Osteoblast (primary cell): ENCODE data around the gene FNDC11. TPM values are rescaled to one million over a fixed set of nuclear protein-coding genes. Genes with fewer than 3 reads are reported as not detected.
A peak's percentile ranks its signal among the peaks of the same experiment; 100 is the strongest.

Experiments
- DNase-seq: peaks from one replicate; pipeline ENCODE4 v3.0.0; 2011; ENCODE audit warnings: low spot score, mixed read lengths; ENCODE audit not compliant: insufficient read length; ENCODE audit errors: missing footprints
- H2AFZ ChIP-seq: 2 replicates; pipeline ENCODE4 v1.6.0; 2011; ENCODE audit warnings: mild to moderate bottlenecking, low read length
- H3K27ac ChIP-seq: 2 replicates; pipeline ENCODE4 v1.5.1; 2011; ENCODE audit warnings: mild to moderate bottlenecking, low read depth, low read length, moderate library complexity
- H3K27me3 ChIP-seq: 2 replicates; pipeline ENCODE4 v1.6.0; 2012; ENCODE audit warnings: mild to moderate bottlenecking, control low read depth, inconsistent platforms, low read length, moderate library complexity; ENCODE audit not compliant: insufficient read depth
- H3K36me3 ChIP-seq: 2 replicates; pipeline ENCODE4 v1.5.1; 2011; ENCODE audit warnings: mild to moderate bottlenecking, low read length, control low read depth, moderate library complexity; ENCODE audit not compliant: insufficient read depth
- H3K4me1 ChIP-seq: 2 replicates; pipeline ENCODE4 v1.5.1; 2011; ENCODE audit warnings: mild to moderate bottlenecking, low read length, control low read depth, moderate library complexity; ENCODE audit not compliant: insufficient read depth
- H3K4me2 ChIP-seq: 2 replicates; pipeline ENCODE4 v1.6.0; 2011; ENCODE audit warnings: mild to moderate bottlenecking, low read length; ENCODE audit not compliant: insufficient read depth
- H3K4me3 ChIP-seq: fragments of 200-600 bp; sonication (generic); 3 replicates; pipeline ENCODE4 v1.5.1; 2012; ENCODE audit warnings: mild to moderate bottlenecking, low read length, inconsistent platforms; ENCODE audit not compliant: insufficient read depth
- H3K79me2 ChIP-seq: 2 replicates; pipeline ENCODE4 v1.6.0; 2012; ENCODE audit warnings: mild to moderate bottlenecking, low read length, control low read depth, inconsistent platforms; ENCODE audit not compliant: insufficient read depth
- H3K9me3 ChIP-seq: 2 replicates; pipeline ENCODE4 v1.5.1; 2011; ENCODE audit warnings: low read depth, low read length, control low read depth
- H4K20me1 ChIP-seq: 2 replicates; pipeline ENCODE4 v1.6.0; 2012; ENCODE audit warnings: mild to moderate bottlenecking, low read length, control low read depth; ENCODE audit not compliant: insufficient read depth
- CTCF ChIP-seq: IDR thresholded peaks from 2 replicates; pipeline ENCODE4 v1.5.1; 2011; ENCODE audit warnings: mild to moderate bottlenecking, low read depth, low read length, moderate library complexity; ENCODE audit errors: extremely low read depth
- total RNA-seq: library from RNA; depleted of rRNA; stranded (reverse); fragments of >200 nt; gene quantifications from 2 replicates; pipeline ENCODE4 v1.2.3, GENCODE V29; 2012

FNDC11 gene
- total RNA-seq, 1 donor, result not detected

- Histone ChIP-seq H2AFZ (no peak overlapping the region), H3K27me3 (peaks cover 10% of the 10 kb centered on the region), H3K9me3 (no peaks in the 10 kb centered on the region), H3K27ac (no peak overlapping the region), H3K79me2 (no peaks in the 10 kb centered on the region), H3K4me2 (no peak overlapping the region), H4K20me1 (no peaks in the 10 kb centered on the region), H3K36me3 (no peaks in the 10 kb centered on the region), H3K4me3 (no peak overlapping the region), H3K4me1 (peaks cover 8% of the 10 kb centered on the region)
- peak; percentile 91 for DNase-seq
- no peak for TF ChIP-seq CTCF
These were observed 19.5 kb upstream of the FNDC11 start for GRCh38 chr20:63534427-63534830.

- DNase-seq, result peak; percentile 92
- H3K4me3 ChIP-seq, result no peak overlapping the region
- H2AFZ ChIP-seq, result no peak overlapping the region
- peaks cover 10% of the 10 kb centered on the region for H3K27me3 ChIP-seq
- TF ChIP-seq CTCF, result no peak
- H3K9me3 ChIP-seq, result no peaks in the 10 kb centered on the region
- peaks cover 8% of the 10 kb centered on the region for H3K4me1 ChIP-seq
- H3K79me2 ChIP-seq, result no peaks in the 10 kb centered on the region
- no peaks in the 10 kb centered on the region for H3K36me3 ChIP-seq
- H3K27ac ChIP-seq, result no peak overlapping the region
- H3K4me2 ChIP-seq, result no peak overlapping the region
- H4K20me1 ChIP-seq, result no peaks in the 10 kb centered on the region
These were observed 18.9 kb upstream of the FNDC11 start for GRCh38 chr20:63534831-63535651.

- DNase-seq, result peak; percentile 99
- Histone ChIP-seq H3K9me3 (no peaks in the 10 kb centered on the region), H3K4me2 (no peak overlapping the region), H3K4me1 (peaks cover 8% of the 10 kb centered on the region), H2AFZ (peak overlapping the region; percentile 51), H3K27ac (no peak overlapping the region), H3K27me3 (peaks cover 10% of the 10 kb centered on the region), H3K4me3 (no peak overlapping the region), H4K20me1 (no peaks in the 10 kb centered on the region), H3K36me3 (no peaks in the 10 kb centered on the region), H3K79me2 (no peaks in the 10 kb centered on the region)
- TF ChIP-seq CTCF, result no peak
These were observed 17.6 kb upstream of the FNDC11 start for GRCh38 chr20:63536241-63536977.

GRCh38 chr20:63536997-63537524 lies 16.9 kb upstream of the FNDC11 start, which contains the start of gene PTK6:
Gene PTK6 (minus strand): TSS chr20:63537376. CDS start chr20:63537314, 62 bp downstream.
- no peaks in the 10 kb centered on the region for H4K20me1 ChIP-seq
- peaks cover 10% of the 10 kb centered on the region for H3K27me3 ChIP-seq
- H3K9me3 ChIP-seq, result no peaks in the 10 kb centered on the region
- no peaks in the 10 kb centered on the region for H3K79me2 ChIP-seq
- H3K4me1 ChIP-seq, result peaks cover 8% of the 10 kb centered on the region
- peak within 1 kb of the TSS; percentile 71 for H3K4me2 ChIP-seq
- H3K4me3 ChIP-seq, result peak within 1 kb of the TSS; percentile 56
- H3K27ac ChIP-seq, result no peak within 1 kb of the TSS
- TF ChIP-seq CTCF, result no peak
- H3K36me3 ChIP-seq, result no peaks in the 10 kb centered on the region
- H2AFZ ChIP-seq, result peak within 1 kb of the TSS; percentile 62
- DNase-seq, result no peak
